Suprapubic skin (tissue), 4 donors: ENCODE data around the gene MLX.

Experiments used
- CTCF ChIP-seq, 2 donors: fragments of 200-600 bp in 1 of 2; fragments of 450-650 bp in 1 of 2; sonication (generic) in 1 of 2; IDR thresholded peaks; one replicate each; pipeline ENCODE4 v1.5.1; 2016 to 2019; ENCODE audit warnings: antibody characterized with exemption in 2 of 2, mild to moderate bottlenecking in 1 of 2, moderate library complexity in 1 of 2
- EP300 ChIP-seq: sonication (generic); formaldehyde crosslinking; IDR thresholded peaks from one replicate; pipeline ENCODE4 v1.6.1; 2017; ENCODE audit warnings: antibody characterized with exemption
- POLR2A ChIP-seq, 2 donors: fragments of 450-650 bp; IDR thresholded peaks; one replicate each; pipeline ENCODE4 v1.6.1; 2017; ENCODE audit warnings: antibody characterized with exemption in 2 of 2, mild to moderate bottlenecking in 2 of 2, moderate library complexity in 2 of 2
- POLR2AphosphoS5 ChIP-seq, 3 donors: sonication (generic); formaldehyde crosslinking; IDR thresholded peaks; one replicate each; pipeline ENCODE4 v1.6.1; 2017; ENCODE audit warnings: antibody characterized with exemption in 3 of 3

GRCh38 chr17:42535155-42536047 lies 31.5 kb upstream of the MLX start:
- TF ChIP-seq CTCF (IDR thresholded peaks at IDR 0.05) (no peak), POLR2AphosphoS5 (IDR thresholded peaks at IDR 0.05) (no peak), POLR2A (IDR thresholded peaks at IDR 0.05) (no peak), EP300 (peak; percentile 33)
